Esophagus muscularis mucosa (tissue), 4 donors: Measurements from ENCODE around the gene MRTFB. TPM values are rescaled to one million over a fixed set of nuclear protein-coding genes. Genes with fewer than 3 reads are reported as not detected.

Experiments
- DNase-seq: peaks from one replicate; pipeline ENCODE4 v3.0.0-alpha.2; 2017; ENCODE audit errors: extremely low spot score
- H3K27ac ChIP-seq, 4 donors: fragments of 200-600 bp; sonication (generic); replicated peaks in 1 of 4; 1 replicate in 3 of 4; 2 replicates in 1 of 4; pipeline ENCODE4 v1.5.1; 2016 to 2019; ENCODE audit warnings: mild to moderate bottlenecking in 1 of 4
- H3K27me3 ChIP-seq, 4 donors: fragments of 200-600 bp; sonication (generic); one replicate each; pipeline versions ENCODE4 v1.5.1 to v1.6.0; 2016 to 2019
- H3K36me3 ChIP-seq, 4 donors: fragments of 200-600 bp; sonication (generic); one replicate each; pipeline ENCODE4 v1.5.1; 2016 to 2019
- H3K4me1 ChIP-seq, 4 donors: fragments of 200-600 bp; sonication (generic); one replicate each; pipeline ENCODE4 v1.5.1; 2016 to 2019
- H3K4me3 ChIP-seq, 4 donors: fragments of 200-600 bp; sonication (generic); 1 replicate in 2 of 4; 2 replicates in 2 of 4; pipeline ENCODE4 v1.5.1; 2016 to 2019; ENCODE audit warnings: mild to moderate bottlenecking in 4 of 4, moderate library complexity in 1 of 4
- H3K9me3 ChIP-seq, 4 donors: fragments of 200-600 bp; sonication (generic); 1 replicate in 3 of 4; 2 replicates in 1 of 4; pipeline ENCODE4 v1.5.1; 2016 to 2019
- CTCF ChIP-seq, 3 experiments: fragments of 200-600 bp in 2 of 3; fragments of 450-650 bp in 1 of 3; sonication (generic) in 2 of 3; IDR thresholded peaks; one replicate each; pipeline ENCODE4 v1.5.1; 2017 to 2019; ENCODE audit warnings: antibody characterized with exemption in 3 of 3, mild to moderate bottlenecking in 2 of 3, moderate library complexity in 1 of 3
- EP300 ChIP-seq: sonication (generic); formaldehyde crosslinking; IDR thresholded peaks from one replicate; pipeline ENCODE4 v1.6.1; 2017; ENCODE audit warnings: antibody characterized with exemption
- POLR2A ChIP-seq: fragments of 450-650 bp; IDR thresholded peaks from one replicate; pipeline ENCODE4 v1.6.1; 2017; ENCODE audit warnings: antibody characterized with exemption, moderate library complexity, mild to moderate bottlenecking, low read depth
- POLR2AphosphoS5 ChIP-seq, 2 donors: sonication (generic); formaldehyde crosslinking; IDR thresholded peaks; one replicate each; pipeline ENCODE4 v1.6.1; 2017; ENCODE audit warnings: antibody characterized with exemption in 2 of 2
- WGBS: methylation state at CpG from one replicate; pipeline ENCODE4 v1.1.5; 2018; 5-methylcytosine and 5-hydroxymethylcytosine counted together
- intact Hi-C: fragments of 100-400 bp; cut with DNase I; formaldehyde crosslinking; loops from one replicate; pipeline ENCODE4 v1.15.1; 2023
- total RNA-seq, 4 donors: library from RNA; depleted of rRNA; stranded (reverse); fragments of >200 nt; gene quantifications; one replicate each; pipeline versions ENCODE4 v1.1.0 to v1.2.1, GENCODE V29; 2016

MRTFB gene
- total RNA-seq, 4 donors from 2014 or later = 36.3 to 63.6 (median 48.2) TPM

- H3K4me3 ChIP-seq = no peak overlapping the region
Measured at GRCh38 chr16:14248791-14249190, 177.7 kb downstream of the MRTFB start.

GRCh38 chr16:14249291-14250032 is 178.3 kb downstream of the MRTFB start:
- Histone ChIP-seq H3K36me3 (peaks cover 61 to 99% (median 95%) of the 10 kb centered on the region in 4 donors), H3K4me3 (no peak overlapping the region), H3K9me3 (no peaks in the 10 kb centered on the region), H3K27me3 (no peaks in the 10 kb centered on the region), H3K27ac (no peak overlapping the region), H3K4me1 (peaks cover 0 to 4% (median 0%) of the 10 kb centered on the region in 4 donors)
- peak; percentile 66 for DNase-seq
- no peak for TF ChIP-seq POLR2A
- no peak for TF ChIP-seq POLR2AphosphoS5 (IDR thresholded peaks at IDR 0.05)
- TF ChIP-seq CTCF (IDR thresholded peaks at IDR 0.05) = peak; percentile 67 to 87 (median 80)
- intact Hi-C loops = loop anchor here (2.0 to 10.0 kb wide), 3 partner anchors 175 to 325 kb away; partner anchors contain the start of genes ERCC4 and MRTFB
- WGBS = 65% methylated on average over 7 of the region's 7 CpGs

More at GRCh38 chr16:14248791-14249190, 177.7 kb downstream of the MRTFB start:
- H3K36me3 ChIP-seq = peaks cover 55 to 96% (median 90%) of the 10 kb centered on the region in 4 donors
- DNase-seq = peak; percentile 60
- H3K27ac ChIP-seq = no peak overlapping the region
- H3K4me1 ChIP-seq = peaks cover 0 to 4% (median 0%) of the 10 kb centered on the region in 4 donors
- TF ChIP-seq EP300 (no peak), CTCF (IDR thresholded peaks at IDR 0.05) (no peak), POLR2AphosphoS5 (IDR thresholded peaks at IDR 0.05) (no peak), POLR2A (no peak)
- H3K9me3 ChIP-seq = no peaks in the 10 kb centered on the region
- 87% methylated on average over 5 of the region's 5 CpGs for WGBS
- intact Hi-C loops = loop anchor here (2.0 to 10.0 kb wide), 3 partner anchors 174 to 324 kb away; partner anchors contain the start of genes ERCC4 and MRTFB
- H3K27me3 ChIP-seq = no peaks in the 10 kb centered on the region

GRCh38 chr16:14251419-14251818 is 180.3 kb downstream of the MRTFB start:
- intact Hi-C loops = no loop called here
- Histone ChIP-seq H3K9me3 (no peaks in the 10 kb centered on the region), H3K36me3 (peaks cover 55 to 91% (median 88%) of the 10 kb centered on the region in 4 donors), H3K27me3 (no peaks in the 10 kb centered on the region), H3K4me1 (peaks cover 0 to 4% (median 0%) of the 10 kb centered on the region in 4 donors), H3K4me3 (no peak overlapping the region), H3K27ac (no peak overlapping the region)
- DNase-seq = no peak
- no peak for TF ChIP-seq CTCF (IDR thresholded peaks at IDR 0.05)
- no peak for TF ChIP-seq POLR2AphosphoS5 (IDR thresholded peaks at IDR 0.05)
- no peak for TF ChIP-seq EP300
- TF ChIP-seq POLR2A = no peak
- 100% methylated on average over 2 of the region's 2 CpGs for WGBS

- Histone ChIP-seq H3K36me3 (peaks cover 43 to 91% (median 87%) of the 10 kb centered on the region in 4 donors), H3K27ac (no peak overlapping the region), H3K27me3 (no peaks in the 10 kb centered on the region), H3K4me3 (no peak overlapping the region), H3K4me1 (peaks cover 0 to 4% (median 0%) of the 10 kb centered on the region in 4 donors), H3K9me3 (no peaks in the 10 kb centered on the region)
- intact Hi-C loops = no loop called here
- TF ChIP-seq POLR2A = no peak
- TF ChIP-seq CTCF (IDR thresholded peaks at IDR 0.05) = no peak
- no peak for TF ChIP-seq EP300
- TF ChIP-seq POLR2AphosphoS5 (IDR thresholded peaks at IDR 0.05) = no peak
- peak; percentile 78 for DNase-seq
Measured at GRCh38 chr16:14252860-14253259, 181.7 kb downstream of the MRTFB start.
